Loucy (cell line): Measurements from ENCODE around the gene FAM20C.

Experiments used
- EZH2phosphoT487 ChIP-seq: fragments of 200-600 bp; IDR thresholded peaks from 2 replicates; pipeline ENCODE4 v1.6.1; 2018; ENCODE audit warnings: antibody characterized with exemption, mild to moderate bottlenecking, moderate library complexity, borderline replicate concordance
- TF ChIP-seq, protein P1 (sequence below): fragments of 200-600 bp; sonication (generic); conservative IDR thresholded peaks from 2 replicates; pipeline ENCODE4 v1.5.1; 2014; ENCODE audit warnings: mild to moderate bottlenecking, antibody characterized with exemption, low read length

DNA sequence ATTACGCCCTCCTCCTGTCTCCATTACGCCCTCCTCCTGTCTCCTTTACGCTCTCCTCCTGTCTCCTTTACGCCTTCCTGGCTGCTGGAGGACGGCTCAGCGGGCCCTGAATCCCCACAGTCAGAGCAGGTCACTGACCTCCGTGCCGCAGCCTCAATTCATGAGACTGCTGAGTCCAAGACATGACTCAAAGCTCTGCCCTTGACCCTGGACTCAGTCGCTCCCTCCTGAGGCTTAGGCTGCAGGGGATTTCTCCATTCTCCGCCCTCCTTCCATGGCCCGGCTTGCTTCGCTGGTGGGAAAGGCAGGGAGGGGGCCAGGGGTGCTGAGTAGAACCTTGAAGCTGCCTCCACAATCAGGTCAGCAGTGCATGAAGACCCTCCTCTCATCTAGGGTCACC, 76.6 kb downstream of the FAM20C start:
- TF ChIP-seq, protein P1, sequence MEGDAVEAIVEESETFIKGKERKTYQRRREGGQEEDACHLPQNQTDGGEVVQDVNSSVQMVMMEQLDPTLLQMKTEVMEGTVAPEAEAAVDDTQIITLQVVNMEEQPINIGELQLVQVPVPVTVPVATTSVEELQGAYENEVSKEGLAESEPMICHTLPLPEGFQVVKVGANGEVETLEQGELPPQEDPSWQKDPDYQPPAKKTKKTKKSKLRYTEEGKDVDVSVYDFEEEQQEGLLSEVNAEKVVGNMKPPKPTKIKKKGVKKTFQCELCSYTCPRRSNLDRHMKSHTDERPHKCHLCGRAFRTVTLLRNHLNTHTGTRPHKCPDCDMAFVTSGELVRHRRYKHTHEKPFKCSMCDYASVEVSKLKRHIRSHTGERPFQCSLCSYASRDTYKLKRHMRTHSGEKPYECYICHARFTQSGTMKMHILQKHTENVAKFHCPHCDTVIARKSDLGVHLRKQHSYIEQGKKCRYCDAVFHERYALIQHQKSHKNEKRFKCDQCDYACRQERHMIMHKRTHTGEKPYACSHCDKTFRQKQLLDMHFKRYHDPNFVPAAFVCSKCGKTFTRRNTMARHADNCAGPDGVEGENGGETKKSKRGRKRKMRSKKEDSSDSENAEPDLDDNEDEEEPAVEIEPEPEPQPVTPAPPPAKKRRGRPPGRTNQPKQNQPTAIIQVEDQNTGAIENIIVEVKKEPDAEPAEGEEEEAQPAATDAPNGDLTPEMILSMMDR: no peak
- TF ChIP-seq EZH2phosphoT487: no peak
